ENCODE data around the gene TBL1X. TPM values are rescaled to one million over a fixed set of nuclear protein-coding genes. Genes with fewer than 3 reads are reported as not detected.
"Not testable (repeated sequence)": the region's sequence is repeated elsewhere in the genome, so short reads cannot be mapped to it uniquely, and the experiment has no call there.

TBL1X gene
- 37.1 TPM for total RNA-seq

- DNase-seq (ENCODE audit: low spot score): peak; percentile 19
Observed at GRCh38 chrX:9464435-9465371, at the start of gene TBL1X. TBL1X (plus strand) TSS chrX:9465058; CDS start chrX:9653587, 188,529 bp downstream.

GRCh38 chrX:9416562-9417348, 48.1 kb upstream of the TBL1X start:
- no peak for DNase-seq (ENCODE audit: low spot score)

GRCh38 chrX:9418262-9418661, 46.6 kb upstream of the TBL1X start:
- DNase-seq (ENCODE audit: low spot score): no peak

GRCh38 chrX:9420275-9421265, 44.3 kb upstream of the TBL1X start:
- no peak for DNase-seq (ENCODE audit: low spot score)

GRCh38 chrX:9429767-9430166, 35.1 kb upstream of the TBL1X start:
- DNase-seq (ENCODE audit: low spot score): no peak

- DNase-seq (ENCODE audit: low spot score): no peak
Observed at GRCh38 chrX:9430346-9430921, 34.4 kb upstream of the TBL1X start.

- no peak for DNase-seq (ENCODE audit: low spot score)
Observed at GRCh38 chrX:9431281-9431680, 33.6 kb upstream of the TBL1X start.

GRCh38 chrX:9433596-9433995, 31.3 kb upstream of the TBL1X start:
- no peak for DNase-seq (ENCODE audit: low spot score)

- DNase-seq (ENCODE audit: low spot score): no peak
Observed at GRCh38 chrX:9434051-9434550, 30.8 kb upstream of the TBL1X start.

GRCh38 chrX:9435086-9435485, 29.8 kb upstream of the TBL1X start:
- DNase-seq (ENCODE audit: low spot score): not testable (repeated sequence)

GRCh38 chrX:9436812-9437211, 28.0 kb upstream of the TBL1X start:
- no peak for DNase-seq (ENCODE audit: low spot score)

- no peak for DNase-seq (ENCODE audit: low spot score)
Observed at GRCh38 chrX:9438933-9439494, 25.8 kb upstream of the TBL1X start.

GRCh38 chrX:9440116-9440844, 24.6 kb upstream of the TBL1X start:
- no peak for DNase-seq (ENCODE audit: low spot score)

GRCh38 chrX:9442056-9442455, 22.8 kb upstream of the TBL1X start:
- DNase-seq (ENCODE audit: low spot score): no peak

GRCh38 chrX:9443327-9443726, 21.5 kb upstream of the TBL1X start:
- no peak for DNase-seq (ENCODE audit: low spot score)

- no peak for DNase-seq (ENCODE audit: low spot score)
Observed at GRCh38 chrX:9447906-9448305, 17.0 kb upstream of the TBL1X start.

- DNase-seq (ENCODE audit: low spot score): no peak
Observed at GRCh38 chrX:9456250-9457074, 8.4 kb upstream of the TBL1X start.

- DNase-seq (ENCODE audit: low spot score): not testable (repeated sequence)
Observed at GRCh38 chrX:9458034-9458433, 6.8 kb upstream of the TBL1X start.

- DNase-seq (ENCODE audit: low spot score): no peak
Observed at GRCh38 chrX:9458516-9459078, 6.3 kb upstream of the TBL1X start.

All from mucosa of gallbladder (tissue), 1 donor.